GM03348 (cell line): ENCODE measurements around the gene CDH4.

Experiments
- DNase-seq: peaks from one replicate; pipeline ENCODE4 v3.0.0; 2012; ENCODE audit warnings: low spot score

Gene CDH4

GRCh38 chr20:61582196-61582923 is 330.3 kb downstream of the CDH4 start:
- no peak for DNase-seq

- no peak for DNase-seq
Measured at GRCh38 chr20:61583356-61583755, 331.3 kb downstream of the CDH4 start.

GRCh38 chr20:61584851-61585250 is 332.8 kb downstream of the CDH4 start:
- no peak for DNase-seq

- no peak for DNase-seq
Measured at GRCh38 chr20:61585764-61586163, 333.7 kb downstream of the CDH4 start.

GRCh38 chr20:61587036-61587435 is 335.0 kb downstream of the CDH4 start:
- no peak for DNase-seq

GRCh38 chr20:61587681-61588289 is 335.7 kb downstream of the CDH4 start:
- DNase-seq = no peak

- DNase-seq = peak; percentile 84
Measured at GRCh38 chr20:61588411-61589385, 336.6 kb downstream of the CDH4 start.

- no peak for DNase-seq
Measured at GRCh38 chr20:61590236-61590635, 338.2 kb downstream of the CDH4 start.

- no peak for DNase-seq
Measured at GRCh38 chr20:61593516-61593915, 341.5 kb downstream of the CDH4 start.

GRCh38 chr20:61594198-61594597 is 342.1 kb downstream of the CDH4 start:
- no peak for DNase-seq

GRCh38 chr20:61595216-61595615 is 343.2 kb downstream of the CDH4 start:
- DNase-seq = no peak

- DNase-seq = no peak
Measured at GRCh38 chr20:61596687-61597330, 344.7 kb downstream of the CDH4 start.

- DNase-seq = no peak
Measured at GRCh38 chr20:61597996-61598395, 345.9 kb downstream of the CDH4 start.

- DNase-seq = no peak
Measured at GRCh38 chr20:61598586-61598985, 346.5 kb downstream of the CDH4 start.

GRCh38 chr20:61599061-61599531 is 347.0 kb downstream of the CDH4 start:
- DNase-seq = no peak

GRCh38 chr20:61599541-61599992 is 347.5 kb downstream of the CDH4 start:
- no peak for DNase-seq

GRCh38 chr20:61600016-61600415 is 348.0 kb downstream of the CDH4 start:
- no peak for DNase-seq

- no peak for DNase-seq
Measured at GRCh38 chr20:61601361-61601760, 349.3 kb downstream of the CDH4 start.

- no peak for DNase-seq
Measured at GRCh38 chr20:61601853-61602252, 349.8 kb downstream of the CDH4 start.

GRCh38 chr20:61603715-61604114 is 351.7 kb downstream of the CDH4 start:
- DNase-seq = no peak

- DNase-seq = no peak
Measured at GRCh38 chr20:61604549-61604948, 352.5 kb downstream of the CDH4 start.

GRCh38 chr20:61605283-61605682 is 353.2 kb downstream of the CDH4 start:
- DNase-seq = no peak
